Prostate gland (tissue), 2 donors: ENCODE measurements around the gene HLA-DPB1. TPM values are rescaled to one million over a fixed set of nuclear protein-coding genes. Genes with fewer than 3 reads are reported as not detected.
A peak's percentile ranks its signal among the peaks of the same experiment; 100 is the strongest.

Experiments
- DNase-seq: peaks from one replicate; pipeline ENCODE4 v3.0.0-alpha.2; 2019; ENCODE audit warnings: low spot score
- H3K27ac ChIP-seq, 2 donors: fragments of 200-600 bp; sonication (generic); 2 replicates each; pipeline ENCODE4 v1.5.1; 2017 to 2019
- H3K27me3 ChIP-seq: fragments of 200-600 bp; sonication (generic); replicated peaks from 2 replicates; pipeline ENCODE4 v1.5.1; 2019; ENCODE audit not compliant: insufficient read depth
- H3K36me3 ChIP-seq, 2 donors: fragments of 200-600 bp; sonication (generic); 1 replicate in 1 of 2; 2 replicates in 1 of 2; pipeline versions ENCODE4 v1.5.1 to v1.8.1; 2017 to 2019
- H3K4me1 ChIP-seq: fragments of 200-600 bp; sonication (generic); replicated peaks from 2 replicates; pipeline ENCODE4 v1.5.1; 2019
- H3K4me3 ChIP-seq, 2 donors: fragments of 200-600 bp; sonication (generic); 2 replicates each; pipeline ENCODE4 v1.5.1; 2017 to 2019
- H3K9me3 ChIP-seq: fragments of 200-600 bp; sonication (generic); 2 replicates; pipeline ENCODE4 v1.5.1; 2017
- POLR2A ChIP-seq: fragments of 450-650 bp; IDR thresholded peaks from one replicate; pipeline ENCODE4 v1.6.1; 2016; ENCODE audit warnings: antibody characterized with exemption, mild to moderate bottlenecking
- POLR2AphosphoS5 ChIP-seq: sonication (generic); formaldehyde crosslinking; IDR thresholded peaks from one replicate; pipeline ENCODE4 v1.6.1; 2017; ENCODE audit warnings: antibody characterized with exemption
- WGBS: methylation state at CpG from one replicate; pipeline ENCODE4 v1.1.5; 2018; 5-methylcytosine and 5-hydroxymethylcytosine counted together
- intact Hi-C: fragments of 100-400 bp; cut with DNase I; formaldehyde crosslinking; loops from one replicate; pipeline ENCODE4 v1.14.2; 2022
- total RNA-seq, 2 donors: library from RNA; depleted of rRNA; stranded (reverse); fragments of >200 nt; gene quantifications; one replicate each; pipeline ENCODE4 v1.1.0, GENCODE V29; 2016
- TF ChIP-seq, protein P1 (sequence below), 4 experiments: fragments of 200-600 bp in 2 of 4; fragments of 450-650 bp in 2 of 4; sonication (generic) in 2 of 4; IDR thresholded peaks; 1 replicate in 3 of 4; 2 replicates in 1 of 4; pipeline ENCODE4 v1.5.1; 2016 to 2019; ENCODE audit warnings: antibody characterized with exemption in 4 of 4, mild to moderate bottlenecking in 2 of 4, moderate library complexity in 2 of 4

HLA-DPB1 gene
- total RNA-seq, 2 donors from 2014 or later, result 51.6 to 57.5 TPM

DNA sequence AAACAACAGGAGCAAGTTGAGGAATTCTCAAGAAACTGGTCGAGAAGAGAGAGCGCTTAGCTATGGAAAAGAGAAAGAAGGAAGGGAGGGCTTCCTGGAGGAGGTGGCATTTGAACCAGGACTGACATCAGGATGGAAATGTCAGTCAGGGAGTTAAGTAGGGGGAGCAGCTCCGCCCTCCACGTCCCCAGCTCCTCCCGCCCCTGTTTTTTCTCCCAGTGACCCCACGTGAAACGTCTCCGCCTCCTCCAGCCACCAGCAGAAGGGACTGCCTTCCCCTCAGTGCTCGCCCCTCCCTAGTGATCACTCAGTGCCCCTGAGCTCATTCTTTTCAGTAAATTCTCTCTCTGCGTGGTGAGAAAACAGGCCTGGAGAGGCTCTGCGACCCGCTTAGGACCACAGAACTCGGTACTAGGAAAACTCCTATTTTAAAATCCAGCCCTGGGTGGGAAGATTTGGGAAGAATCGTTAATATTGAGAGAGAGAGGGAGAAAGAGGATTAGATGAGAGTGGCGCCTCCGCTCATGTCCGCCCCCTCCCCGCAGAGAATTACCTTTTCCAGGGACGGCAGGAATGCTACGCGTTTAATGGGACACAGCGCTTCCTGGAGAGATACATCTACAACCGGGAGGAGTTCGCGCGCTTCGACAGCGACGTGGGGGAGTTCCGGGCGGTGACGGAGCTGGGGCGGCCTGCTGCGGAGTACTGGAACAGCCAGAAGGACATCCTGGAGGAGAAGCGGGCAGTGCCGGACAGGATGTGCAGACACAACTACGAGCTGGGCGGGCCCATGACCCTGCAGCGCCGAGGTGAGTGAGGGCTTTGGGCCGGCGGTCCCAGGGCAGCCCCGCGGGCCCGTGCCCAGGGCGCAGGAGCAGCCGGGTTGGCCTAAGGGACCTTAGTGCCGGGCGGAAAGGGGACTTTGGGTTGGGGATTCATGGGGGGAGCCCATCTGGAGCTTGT is 4.6 kb downstream of the HLA-DPB1 start:
- WGBS, result 7% methylated on average over 49 of the region's 49 CpGs
- TF ChIP-seq, protein P1, sequence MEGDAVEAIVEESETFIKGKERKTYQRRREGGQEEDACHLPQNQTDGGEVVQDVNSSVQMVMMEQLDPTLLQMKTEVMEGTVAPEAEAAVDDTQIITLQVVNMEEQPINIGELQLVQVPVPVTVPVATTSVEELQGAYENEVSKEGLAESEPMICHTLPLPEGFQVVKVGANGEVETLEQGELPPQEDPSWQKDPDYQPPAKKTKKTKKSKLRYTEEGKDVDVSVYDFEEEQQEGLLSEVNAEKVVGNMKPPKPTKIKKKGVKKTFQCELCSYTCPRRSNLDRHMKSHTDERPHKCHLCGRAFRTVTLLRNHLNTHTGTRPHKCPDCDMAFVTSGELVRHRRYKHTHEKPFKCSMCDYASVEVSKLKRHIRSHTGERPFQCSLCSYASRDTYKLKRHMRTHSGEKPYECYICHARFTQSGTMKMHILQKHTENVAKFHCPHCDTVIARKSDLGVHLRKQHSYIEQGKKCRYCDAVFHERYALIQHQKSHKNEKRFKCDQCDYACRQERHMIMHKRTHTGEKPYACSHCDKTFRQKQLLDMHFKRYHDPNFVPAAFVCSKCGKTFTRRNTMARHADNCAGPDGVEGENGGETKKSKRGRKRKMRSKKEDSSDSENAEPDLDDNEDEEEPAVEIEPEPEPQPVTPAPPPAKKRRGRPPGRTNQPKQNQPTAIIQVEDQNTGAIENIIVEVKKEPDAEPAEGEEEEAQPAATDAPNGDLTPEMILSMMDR (IDR thresholded peaks at IDR 0.05), result no peak
- TF ChIP-seq POLR2AphosphoS5, result peak; percentile 12
- peak; percentile 11 for TF ChIP-seq POLR2A
- no peaks in the 10 kb centered on the region for H3K27me3 ChIP-seq
- H3K27ac ChIP-seq, result peak overlapping the region; percentile 60 to 86
- no peaks in the 10 kb centered on the region for H3K9me3 ChIP-seq
- no peaks in the 10 kb centered on the region for H3K36me3 ChIP-seq
- peak overlapping the region; percentile 31 to 39 for H3K4me3 ChIP-seq
- H3K4me1 ChIP-seq, result no peaks in the 10 kb centered on the region
- DNase-seq, result peak; percentile 56
- intact Hi-C loops, result no loop called here

DNA sequence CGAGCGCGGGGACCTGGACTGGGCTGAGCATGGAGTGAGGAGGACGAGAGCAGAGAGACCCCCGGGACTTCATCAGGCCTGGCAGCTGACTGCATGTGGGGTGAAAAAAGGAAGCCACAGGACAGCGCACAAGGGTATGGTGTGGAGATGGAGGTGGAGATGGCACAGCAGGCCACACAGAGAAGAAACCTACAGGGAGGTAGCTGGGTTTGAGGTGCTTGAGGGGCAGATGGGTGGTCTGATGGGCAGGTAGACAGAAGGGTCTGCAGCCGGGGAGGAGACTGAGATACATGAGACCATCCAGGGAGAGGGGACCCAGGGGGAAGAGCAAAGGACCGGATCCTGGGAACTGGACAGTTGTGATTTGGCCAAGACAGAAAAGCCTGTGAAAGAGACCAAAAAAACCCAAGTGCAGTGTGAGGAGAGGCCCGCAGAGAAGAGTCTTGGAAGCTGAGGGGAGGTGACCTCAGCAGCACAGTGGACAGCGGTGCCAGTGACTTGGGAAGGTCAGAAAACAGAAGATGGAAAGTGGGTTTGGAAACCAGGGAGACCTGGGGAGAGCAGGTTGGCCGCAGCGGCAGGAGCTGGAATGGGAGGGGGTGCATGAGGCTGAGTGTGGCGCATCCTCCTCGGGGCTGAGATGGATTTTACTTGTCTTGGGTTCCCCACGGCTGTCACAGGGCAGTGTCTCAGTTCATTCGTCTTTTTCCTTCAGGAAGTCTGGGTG is 5.5 kb downstream of the HLA-DPB1 start:
- no peaks in the 10 kb centered on the region for H3K27me3 ChIP-seq
- H3K4me1 ChIP-seq, result no peaks in the 10 kb centered on the region
- peak overlapping the region; percentile 31 to 39 for H3K4me3 ChIP-seq
- intact Hi-C loops, result no loop called here
- WGBS, result 65% methylated on average over 16 of the region's 16 CpGs
- peak overlapping the region; percentile 60 to 86 for H3K27ac ChIP-seq
- no peak for DNase-seq
- TF ChIP-seq, protein P1 (IDR thresholded peaks at IDR 0.05), result no peak
- no peak for TF ChIP-seq POLR2A
- no peak for TF ChIP-seq POLR2AphosphoS5
- H3K9me3 ChIP-seq, result no peaks in the 10 kb centered on the region
- no peaks in the 10 kb centered on the region for H3K36me3 ChIP-seq

DNA sequence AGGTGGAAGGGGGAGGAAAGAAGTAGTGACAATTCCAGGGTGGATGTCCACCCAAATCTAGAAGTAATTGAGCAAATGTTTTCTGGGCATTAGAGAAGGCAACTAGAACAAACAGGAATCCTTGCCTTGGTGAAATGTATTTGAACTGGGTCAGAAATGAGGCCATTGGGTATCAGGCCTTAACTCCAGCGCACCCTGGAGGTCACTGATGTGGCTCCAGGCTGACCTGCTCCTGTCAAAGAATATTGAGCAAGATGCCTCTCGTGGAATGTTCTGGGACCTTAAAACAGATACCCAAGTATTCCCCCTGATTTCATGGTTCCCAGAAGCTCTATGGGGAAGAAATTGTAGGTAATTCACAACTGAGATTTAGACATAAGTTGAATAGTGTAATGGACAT is 6.9 kb downstream of the HLA-DPB1 start:
- no peak for TF ChIP-seq POLR2AphosphoS5
- TF ChIP-seq, protein P1 (IDR thresholded peaks at IDR 0.05), result peak in 2 of 4 experiments; percentile 9 to 51
- no peak for TF ChIP-seq POLR2A
- Histone ChIP-seq H3K27ac (no peak overlapping the region), H3K36me3 (no peaks in the 10 kb centered on the region), H3K9me3 (no peaks in the 10 kb centered on the region), H3K4me1 (no peaks in the 10 kb centered on the region), H3K4me3 (no peak overlapping the region), H3K27me3 (no peaks in the 10 kb centered on the region)
- DNase-seq, result no peak
- WGBS, result 83% methylated on average over 2 of the region's 2 CpGs
- intact Hi-C loops, result loop anchor here (2.0 kb wide), 1 partner anchor 66 kb away; no protein-coding TSS in a partner anchor

DNA sequence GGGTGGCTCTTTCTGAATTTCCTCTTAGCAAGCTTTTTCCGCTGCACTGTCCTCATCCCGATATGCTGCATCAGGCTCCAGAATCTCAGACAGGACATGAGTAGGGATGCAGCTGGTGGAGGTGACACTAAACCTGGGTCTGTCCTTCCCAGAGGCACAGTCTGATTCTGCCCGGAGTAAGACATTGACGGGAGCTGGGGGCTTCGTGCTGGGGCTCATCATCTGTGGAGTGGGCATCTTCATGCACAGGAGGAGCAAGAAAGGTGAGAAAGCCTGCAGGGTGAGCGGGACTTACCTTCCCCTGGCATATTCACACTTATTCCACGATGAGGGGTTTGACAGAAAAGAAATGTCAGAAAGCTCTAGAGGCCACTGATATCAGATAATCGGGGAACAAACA is 9.8 kb downstream of the HLA-DPB1 start:
- Histone ChIP-seq H3K4me3 (no peak overlapping the region), H3K36me3 (no peaks in the 10 kb centered on the region), H3K27ac (no peak overlapping the region), H3K27me3 (no peaks in the 10 kb centered on the region), H3K4me1 (no peaks in the 10 kb centered on the region), H3K9me3 (no peaks in the 10 kb centered on the region)
- DNase-seq, result no peak
- WGBS, result 95% methylated on average over 8 of the region's 8 CpGs
- intact Hi-C loops, result no loop called here
- TF ChIP-seq POLR2AphosphoS5 (no peak), POLR2A (no peak)
- TF ChIP-seq, protein P1 (IDR thresholded peaks at IDR 0.05), result no peak
